T-helper 2 cell (primary cell): Measurements from ENCODE around the gene ASCL2.
"Not testable (repeated sequence)": the region's sequence is repeated elsewhere in the genome, so short reads cannot be mapped to it uniquely, and the experiment has no call there.

Experiments used
- DNase-seq, 5 experiments: peaks; one replicate each; pipeline versions ENCODE4 v3.0.0 to v3.0.0-alpha.2; 2012 to 2022

The ASCL2 gene

DNA sequence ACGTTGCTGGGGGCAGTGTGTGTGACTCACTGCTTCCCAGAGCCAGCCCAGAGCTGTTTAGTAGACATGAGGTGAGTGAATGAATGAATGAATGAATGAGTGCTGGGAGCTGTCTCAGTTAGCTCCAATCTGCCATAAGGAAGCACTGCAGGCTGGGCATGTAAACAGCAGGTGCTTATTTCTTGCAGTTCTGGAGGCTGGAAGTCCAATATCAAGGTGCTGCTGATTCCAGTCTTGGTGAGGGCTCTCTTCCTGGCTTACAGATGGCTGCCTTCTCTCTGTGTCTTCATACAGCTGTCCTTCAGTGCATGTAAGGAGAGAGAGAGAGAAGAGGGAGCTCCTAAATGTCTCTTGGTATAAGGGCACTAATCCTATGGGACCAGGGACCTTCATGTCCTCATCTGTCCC is 27.2 kb upstream of the ASCL2 start:
- DNase-seq = no peak

DNA sequence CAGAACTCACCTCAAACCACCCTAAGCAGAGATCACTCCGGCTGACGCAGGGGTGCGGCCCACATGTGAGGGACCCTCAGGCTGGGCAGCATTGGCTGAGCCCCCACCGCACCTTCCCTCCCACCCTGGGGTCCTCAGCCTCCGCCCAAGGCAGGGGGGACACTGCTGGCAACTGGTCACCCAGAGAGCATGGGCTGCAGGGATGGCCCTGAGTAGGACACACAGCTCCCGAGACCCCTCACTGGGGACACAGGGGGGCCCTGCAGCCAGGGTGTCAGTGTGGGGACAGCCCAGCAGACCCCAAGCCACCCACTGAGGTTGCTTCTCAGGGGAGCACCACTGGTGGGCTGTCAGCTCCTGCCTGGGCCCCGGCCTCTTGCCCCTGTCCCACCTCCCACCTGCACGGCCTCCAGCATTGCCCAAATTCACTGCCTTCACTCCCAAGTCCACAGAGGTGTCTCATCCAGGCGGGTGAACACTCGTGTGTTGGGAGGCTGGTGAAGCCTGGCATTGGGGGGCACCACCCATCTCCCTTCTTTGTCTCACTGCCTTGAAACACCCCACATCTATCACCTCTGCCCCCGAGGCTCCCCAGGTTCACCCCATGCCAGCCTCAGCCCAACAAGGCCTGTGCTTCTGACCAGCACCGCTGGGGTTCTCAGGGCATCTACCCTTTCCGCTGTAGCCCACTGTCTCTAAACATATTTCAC is 26.7 kb upstream of the ASCL2 start:
- no peak for DNase-seq

- no peak for DNase-seq
Measured at GRCh38 chr11:2295971-2296912, 25.9 kb upstream of the ASCL2 start.

DNA sequence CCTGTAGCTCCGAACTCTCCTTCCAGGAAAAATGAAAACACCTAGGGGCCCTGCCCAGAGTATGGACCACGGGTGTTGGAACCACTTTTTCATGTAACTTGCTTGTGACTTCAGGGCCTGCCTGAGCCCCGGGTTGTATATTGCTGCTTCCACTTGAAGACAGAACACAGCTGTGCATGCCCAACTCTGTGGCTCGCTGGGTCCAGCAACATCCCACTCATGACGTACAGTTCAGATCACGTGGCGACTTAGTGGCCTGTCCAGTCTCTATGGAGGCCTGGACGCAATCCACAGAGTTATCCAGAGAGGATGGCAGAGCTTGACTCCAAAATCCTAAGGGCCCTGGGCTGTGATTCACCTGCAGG is 24.5 kb upstream of the ASCL2 start:
- DNase-seq = no peak

GRCh38 chr11:2293984-2294925 is 23.9 kb upstream of the ASCL2 start:
- no peak for DNase-seq

DNA sequence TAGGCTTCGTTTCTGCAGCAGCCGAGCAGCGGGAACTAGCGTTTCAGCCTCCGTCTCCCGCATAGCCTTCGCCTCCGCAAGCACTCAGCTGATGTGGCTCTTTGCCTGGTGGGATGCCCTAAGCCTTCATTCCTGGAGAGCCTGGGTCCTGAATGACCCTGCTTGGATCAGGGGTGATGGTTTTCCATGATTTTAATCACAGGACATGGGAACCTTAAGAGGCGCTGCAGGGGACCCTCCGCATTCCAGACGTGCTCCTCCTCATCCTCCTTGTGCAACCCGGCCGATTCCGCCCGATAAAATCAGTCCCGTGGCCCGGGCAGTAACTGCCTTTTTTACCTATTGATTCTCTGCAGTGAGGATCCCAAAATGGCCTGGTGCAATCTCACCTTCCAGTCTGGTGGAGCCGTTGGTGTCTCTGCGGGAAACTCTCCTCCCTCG is 23.2 kb upstream of the ASCL2 start:
- DNase-seq = no peak

DNA sequence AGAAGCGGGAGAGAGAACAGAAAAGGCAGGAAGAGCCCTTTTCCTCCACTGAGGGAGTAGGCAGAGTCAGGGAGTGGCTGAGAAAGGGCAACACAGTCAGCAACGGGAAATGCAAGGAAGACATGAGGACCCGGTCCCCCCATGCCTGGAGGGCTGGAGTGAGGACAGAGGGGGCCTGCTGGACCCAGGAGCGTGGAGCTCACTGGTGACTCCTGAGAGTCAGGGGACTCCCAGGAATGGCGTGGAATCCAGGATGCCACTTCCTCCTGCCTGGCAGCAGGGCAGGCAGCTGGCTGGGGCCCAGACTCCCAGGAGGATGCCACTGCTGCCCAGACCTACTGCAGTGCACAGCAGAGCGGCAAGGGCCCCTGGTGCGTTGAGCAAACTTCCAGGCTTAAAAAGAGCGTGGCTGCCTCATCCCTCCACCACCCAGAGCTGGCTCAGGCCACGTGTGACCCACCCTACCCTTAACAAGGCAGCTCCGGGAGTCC is 20.0 kb upstream of the ASCL2 start:
- no peak for DNase-seq

DNA sequence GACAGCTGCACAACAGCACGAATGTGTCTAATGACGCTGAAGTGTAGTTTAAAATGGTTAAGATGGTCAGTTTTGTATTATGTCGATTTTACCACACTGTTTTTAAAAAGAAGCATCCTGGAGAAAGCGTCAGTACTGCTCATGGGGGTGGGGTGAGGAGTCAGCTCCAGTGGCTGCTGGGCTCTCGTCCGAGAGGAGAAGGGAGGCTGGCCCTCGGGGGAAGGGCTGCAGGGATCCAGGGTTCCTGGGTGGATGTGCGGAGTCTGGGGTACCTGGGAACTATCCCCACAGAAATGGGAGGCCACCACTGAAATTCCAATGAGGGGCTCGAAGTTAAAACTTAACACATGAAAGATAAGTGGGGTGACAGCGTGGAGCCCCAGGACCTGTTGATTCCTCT is 19.5 kb upstream of the ASCL2 start:
- no peak for DNase-seq

DNA sequence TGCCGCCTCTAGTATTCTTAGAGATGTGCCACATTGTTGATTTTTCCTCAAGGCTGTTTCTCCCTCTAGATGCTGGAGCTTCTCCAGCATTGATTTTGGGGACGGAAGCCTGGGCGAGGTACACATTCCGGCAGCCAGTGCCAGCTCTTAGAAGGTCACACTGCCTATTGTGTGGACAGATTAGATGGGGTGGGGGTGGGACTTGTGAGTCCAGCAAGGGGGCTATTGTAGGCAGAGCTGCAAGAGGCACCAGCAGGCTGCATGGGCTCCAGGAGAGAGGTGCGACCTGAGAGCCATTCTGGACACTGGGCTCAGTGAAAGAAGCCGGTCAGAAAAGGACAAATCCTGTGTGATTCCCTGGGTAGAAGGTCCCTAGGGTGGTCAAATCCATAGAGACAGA is 19.0 kb upstream of the ASCL2 start:
- no peak for DNase-seq

DNA sequence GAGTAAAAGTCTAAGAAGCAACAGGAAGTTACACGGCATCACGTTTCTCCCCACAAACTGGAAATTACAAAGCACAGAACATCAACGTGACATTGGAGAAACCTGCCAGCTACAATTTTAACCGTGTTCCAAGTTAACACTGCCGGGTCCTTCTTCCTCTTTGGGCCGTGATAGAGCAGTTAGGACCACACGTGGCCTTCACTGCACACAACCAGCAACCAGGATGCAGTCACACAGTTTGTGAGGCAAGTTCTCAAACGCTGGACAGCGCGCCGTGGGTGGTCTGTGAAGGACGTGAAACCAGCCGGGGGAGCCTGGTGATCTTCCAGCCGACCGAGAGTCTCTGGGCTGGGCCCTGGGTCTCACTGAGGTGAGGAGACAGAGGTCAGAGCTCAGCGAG is 16.7 kb upstream of the ASCL2 start:
- no peak for DNase-seq

DNA sequence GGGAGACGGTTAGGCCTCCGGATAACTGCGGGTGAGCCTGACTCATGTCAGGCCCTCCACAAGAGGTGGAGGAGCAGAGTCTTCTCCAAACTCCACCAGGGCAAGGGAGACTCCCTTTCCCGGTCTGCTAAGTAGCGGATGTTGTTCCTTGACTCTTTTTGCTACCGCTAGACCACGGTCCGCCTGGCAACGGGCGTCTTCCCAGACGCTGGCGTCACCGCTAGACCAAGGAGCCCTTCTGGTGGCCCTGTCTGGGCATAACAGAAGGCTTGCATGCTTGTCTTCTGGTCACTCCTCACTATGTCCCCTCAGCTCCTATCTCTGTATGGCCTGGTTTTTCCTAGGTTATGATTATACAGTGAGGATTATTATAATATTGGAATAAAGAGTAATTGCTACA is 16.0 kb upstream of the ASCL2 start:
- DNase-seq = not testable (repeated sequence)

- DNase-seq = no peak
Measured at GRCh38 chr11:2280208-2280607, 9.8 kb upstream of the ASCL2 start.

GRCh38 chr11:2277933-2278523 is 7.6 kb upstream of the ASCL2 start:
- no peak for DNase-seq

DNA sequence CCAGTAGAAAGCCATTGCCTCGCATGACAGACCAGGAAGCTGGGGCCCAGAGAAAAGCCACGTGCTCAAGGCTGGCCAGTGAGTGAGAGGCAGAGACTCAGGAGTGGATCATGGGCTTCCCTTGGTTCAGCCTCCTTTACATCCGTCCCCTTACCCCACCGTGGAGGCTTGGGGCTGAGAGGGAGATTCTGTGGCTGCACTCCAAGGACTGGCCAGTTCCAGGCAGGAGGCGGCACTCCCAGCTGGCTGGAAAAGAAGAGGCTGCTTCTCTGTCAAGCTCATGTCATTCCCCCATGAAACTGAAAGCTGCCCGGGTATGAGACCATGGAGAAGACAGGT is 6.6 kb upstream of the ASCL2 start:
- no peak for DNase-seq

DNA sequence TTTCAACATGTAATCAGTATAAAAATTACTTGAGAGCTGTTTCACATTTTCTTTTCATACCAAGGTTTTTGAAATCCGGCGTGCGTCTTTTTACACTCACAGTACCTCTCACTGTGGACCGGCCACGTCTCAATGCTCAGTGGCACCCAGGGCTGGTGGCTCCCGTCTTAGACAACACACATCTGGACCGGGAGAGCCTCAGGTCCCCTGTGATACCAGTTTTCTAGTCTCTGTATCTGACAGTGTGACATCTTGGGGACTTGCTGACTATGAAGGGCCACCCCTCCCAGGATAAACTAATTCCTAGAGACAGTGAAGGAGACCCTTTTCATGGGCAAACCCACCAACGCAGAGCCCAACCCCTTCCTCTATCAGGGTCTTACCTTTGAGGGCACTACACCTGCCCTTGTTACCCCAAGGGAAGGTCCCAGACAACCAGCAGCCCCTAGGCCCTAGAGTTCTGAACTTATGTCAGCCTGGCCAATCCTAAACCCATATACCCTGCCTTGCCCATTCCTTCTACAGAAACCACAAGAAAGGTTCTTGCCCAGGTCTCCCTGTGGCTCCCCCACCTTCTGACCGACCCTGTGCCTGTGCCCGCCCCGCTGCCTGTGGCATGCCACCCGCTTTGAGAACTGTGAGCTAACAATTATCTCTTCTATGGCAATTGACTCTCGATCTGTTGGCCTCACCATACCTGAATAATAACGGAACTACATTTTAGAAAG is 6.1 kb upstream of the ASCL2 start:
- no peak for DNase-seq

GRCh38 chr11:2275334-2276279 is 5.2 kb upstream of the ASCL2 start:
- DNase-seq = no peak

- no peak for DNase-seq
Measured at GRCh38 chr11:2273771-2274170, 3.4 kb upstream of the ASCL2 start.

DNA sequence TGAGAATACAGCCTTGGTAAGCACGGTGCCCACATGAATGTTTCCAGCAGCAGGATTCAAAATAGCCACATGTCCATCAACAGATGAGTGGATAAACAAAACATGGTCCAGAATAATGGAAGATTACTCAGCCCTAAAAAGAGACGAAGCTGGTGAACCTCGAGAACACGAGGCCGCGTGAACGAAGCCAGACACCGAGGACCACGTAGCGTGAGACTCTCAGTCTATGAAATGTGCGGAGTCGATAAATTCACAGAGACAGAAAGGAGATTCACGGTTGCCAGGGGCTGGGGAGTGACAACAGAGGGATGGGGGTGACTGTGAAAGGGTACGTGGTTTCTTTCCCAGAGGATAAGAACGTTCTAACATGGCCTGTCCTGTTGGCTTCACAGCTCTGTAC is 2.9 kb upstream of the ASCL2 start:
- no peak for DNase-seq

- no peak for DNase-seq
Measured at GRCh38 chr11:2272946-2273280, 2.5 kb upstream of the ASCL2 start.

GRCh38 chr11:2272228-2272945 is 2.0 kb upstream of the ASCL2 start:
- no peak for DNase-seq
